ENCODE measurements around the gene IGF2.

Gene IGF2

GRCh38 chr11:2169626-2170570, 30.7 kb upstream of the IGF2 start:
- no peak for DNase-seq

DNA sequence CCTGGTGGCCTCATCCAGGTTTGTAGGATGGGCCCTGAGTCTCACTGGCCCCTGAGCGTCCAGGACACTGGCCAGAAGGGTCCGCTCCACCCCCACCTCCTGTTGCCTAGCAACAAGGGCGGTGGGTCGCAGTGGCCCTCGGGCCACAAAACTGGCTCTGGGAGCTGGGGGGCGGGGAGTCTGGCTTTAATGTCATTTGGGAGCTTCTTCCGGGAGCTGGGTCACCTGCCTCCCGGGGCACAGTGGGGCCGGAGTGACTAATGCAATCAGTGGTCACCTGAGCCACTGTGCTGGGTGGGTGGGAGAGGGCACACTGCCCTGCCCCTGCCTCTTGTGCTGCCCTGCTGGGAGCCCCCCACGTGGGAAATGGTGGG, 29.8 kb upstream of the IGF2 start:
- no peak for DNase-seq

DNA sequence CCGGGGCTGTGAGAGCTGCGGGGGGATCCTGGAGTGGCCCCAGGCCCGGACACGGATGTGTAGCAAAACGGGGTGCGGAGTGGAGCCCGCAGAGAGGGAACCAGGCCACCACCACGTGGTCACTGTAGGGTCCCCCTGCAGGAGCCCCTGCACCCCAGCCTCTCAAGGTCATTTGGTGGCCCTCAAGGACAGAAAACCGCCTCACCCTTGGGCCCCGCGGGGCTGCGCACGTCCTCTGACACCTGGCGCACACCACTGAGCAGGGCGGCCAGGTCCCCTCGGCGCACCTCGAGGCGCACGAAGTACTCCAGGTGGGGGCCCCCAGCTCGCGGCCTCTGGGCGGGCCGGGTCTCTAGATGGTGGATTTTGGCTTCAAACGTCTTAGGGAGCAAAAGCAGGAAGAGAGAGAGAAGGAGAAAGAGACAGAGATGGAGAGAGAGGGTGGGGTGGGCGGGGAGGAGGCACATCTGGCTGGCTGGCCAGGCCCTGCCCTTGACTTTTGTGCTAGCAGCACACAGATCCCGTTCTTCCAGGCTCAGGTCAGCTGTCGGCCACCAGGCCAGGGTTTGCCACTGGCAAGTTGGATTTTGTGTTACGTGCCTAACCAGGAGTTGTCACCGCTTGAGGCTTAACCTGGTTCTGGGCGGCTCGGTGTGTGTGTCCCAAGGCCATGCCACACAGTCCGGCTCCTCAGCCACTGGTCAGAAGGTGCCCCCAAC, 29.3 kb upstream of the IGF2 start:
- DNase-seq = no peak

GRCh38 chr11:2167141-2168045, 28.2 kb upstream of the IGF2 start:
- DNase-seq = no peak

GRCh38 chr11:2166091-2166851, 27.1 kb upstream of the IGF2 start:
- DNase-seq = no peak

DNA sequence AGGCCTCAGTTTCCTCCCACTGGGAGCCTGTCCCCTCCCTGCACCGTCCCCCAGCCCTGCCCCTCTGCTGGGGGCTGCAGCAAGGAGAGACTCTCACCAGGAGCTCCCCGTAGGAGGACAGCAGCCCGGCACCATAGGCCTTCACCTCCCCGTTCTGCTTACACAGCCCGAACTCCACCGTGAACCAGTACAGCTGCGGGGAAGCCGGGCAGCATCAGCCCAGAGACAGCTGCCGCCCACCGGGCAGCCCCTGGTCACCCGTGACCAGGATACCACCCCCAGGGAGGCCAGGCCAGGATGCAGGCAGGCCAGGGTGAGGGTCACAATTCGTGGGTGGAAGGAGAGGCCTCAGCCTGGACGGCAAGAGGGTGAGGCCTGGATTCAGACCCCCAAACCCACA, 26.4 kb upstream of the IGF2 start:
- DNase-seq = no peak

DNA sequence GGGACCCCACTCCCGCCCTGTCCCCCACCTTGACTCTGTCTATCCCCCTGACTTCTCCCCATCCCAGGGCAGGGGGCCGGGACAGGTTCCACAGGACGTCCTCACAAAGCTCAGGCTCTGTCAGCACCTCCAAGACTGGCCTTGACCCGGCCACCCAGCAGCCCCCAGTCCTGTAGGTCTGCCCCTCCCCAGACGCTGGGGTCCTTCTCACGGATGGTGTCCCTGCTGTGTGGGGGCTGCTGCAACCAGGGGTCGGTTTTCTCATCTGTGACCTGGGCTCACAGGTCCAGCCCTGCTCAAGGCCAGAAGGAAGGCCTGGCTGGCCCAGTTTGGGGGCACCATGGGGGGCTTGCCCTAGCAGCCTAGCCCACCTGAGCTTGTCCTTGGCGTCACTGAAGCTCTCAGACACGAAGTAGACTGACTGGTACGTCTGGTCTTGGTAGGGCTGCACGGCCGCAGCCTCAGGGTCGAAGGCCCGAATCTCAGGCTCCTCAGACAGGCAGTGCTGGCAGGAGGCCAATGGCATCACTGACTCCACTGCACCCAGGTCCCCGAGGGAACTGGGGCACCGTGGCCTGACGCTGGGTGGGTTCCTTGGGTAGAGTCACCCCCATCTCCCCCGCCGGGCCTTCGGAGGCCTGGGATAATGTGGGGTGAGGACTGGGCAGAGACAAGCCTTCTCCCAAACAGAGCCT, 25.8 kb upstream of the IGF2 start:
- no peak for DNase-seq

DNA sequence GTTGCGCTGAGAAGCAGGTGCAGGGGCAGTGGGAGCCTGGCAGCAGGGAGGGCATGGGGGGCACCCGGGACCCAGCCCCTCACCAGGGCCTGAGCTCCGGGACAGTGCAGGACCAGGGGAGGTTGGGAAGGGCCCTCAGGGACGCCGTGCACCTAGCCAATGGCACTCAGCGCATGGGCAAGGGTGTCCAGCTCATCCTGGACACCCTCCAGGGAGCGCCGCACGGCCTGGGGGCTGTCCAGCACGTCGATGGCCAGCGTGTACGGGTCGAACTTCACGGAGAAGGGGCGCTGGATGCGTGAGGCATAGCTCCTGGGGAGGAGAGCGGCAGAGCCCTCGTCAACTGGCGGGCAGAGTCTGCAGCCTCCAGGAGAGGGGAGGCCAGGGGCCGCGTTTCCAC, 24.9 kb upstream of the IGF2 start:
- DNase-seq = no peak

DNA sequence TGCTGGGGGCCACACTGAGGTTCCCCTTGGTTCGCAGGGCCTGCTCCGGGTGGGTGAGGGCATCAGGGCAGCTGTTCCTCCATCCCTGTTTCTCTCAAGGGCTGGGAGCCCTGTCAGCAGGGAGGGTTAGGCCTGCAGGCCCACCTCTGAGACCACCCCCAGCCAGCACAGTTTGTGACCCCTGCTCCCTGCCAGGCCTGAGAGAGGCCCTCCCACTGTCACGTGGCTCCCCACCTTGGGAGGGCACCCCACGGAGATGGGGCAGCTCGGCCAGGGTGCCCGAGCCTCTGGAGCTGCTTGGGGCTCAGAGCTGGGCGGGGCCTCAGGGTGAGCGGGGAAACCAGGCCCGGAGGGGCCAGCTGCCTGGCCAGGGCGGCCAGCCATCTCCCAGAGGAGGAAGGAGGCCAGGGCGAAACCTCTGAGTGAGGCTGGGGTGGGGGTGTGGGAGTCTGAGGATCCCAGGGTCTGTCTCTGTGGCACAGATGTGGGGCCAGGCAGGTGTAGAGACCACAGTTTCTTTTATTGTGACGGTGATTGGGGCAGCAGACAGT, 24.3 kb upstream of the IGF2 start:
- no peak for DNase-seq

GRCh38 chr11:2160736-2161259, 21.6 kb upstream of the IGF2 start, which contains the start of gene INS:
Gene INS, minus strand, starts transcription at chr11:2161209. Its CDS starts 238 bp downstream, at chr11:2160971.
- DNase-seq = no peak

- DNase-seq = no peak
These were observed 20.6 kb upstream of the IGF2 start for GRCh38 chr11:2159536-2160413.

DNA sequence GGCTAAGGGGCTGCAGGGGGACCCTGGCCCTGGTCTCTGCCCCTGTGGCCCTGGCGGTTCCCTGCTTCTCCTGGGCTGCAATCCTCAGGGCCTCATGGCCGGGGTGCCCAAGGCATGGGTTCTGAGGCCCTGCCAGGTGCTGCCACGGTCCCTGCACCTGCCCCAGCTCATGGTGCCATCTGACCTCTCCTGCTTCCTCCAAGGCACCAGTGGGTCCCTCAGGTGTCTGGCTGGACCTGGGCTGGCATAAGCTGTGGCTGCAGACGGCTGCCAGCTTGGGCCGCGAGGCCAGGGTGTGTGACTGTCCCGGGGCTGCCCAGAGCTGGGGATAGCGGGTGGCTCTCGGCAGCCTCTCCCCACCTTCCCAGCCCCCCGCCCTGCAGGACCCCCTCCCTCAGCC, 19.8 kb upstream of the IGF2 start:
- no peak for DNase-seq

DNA sequence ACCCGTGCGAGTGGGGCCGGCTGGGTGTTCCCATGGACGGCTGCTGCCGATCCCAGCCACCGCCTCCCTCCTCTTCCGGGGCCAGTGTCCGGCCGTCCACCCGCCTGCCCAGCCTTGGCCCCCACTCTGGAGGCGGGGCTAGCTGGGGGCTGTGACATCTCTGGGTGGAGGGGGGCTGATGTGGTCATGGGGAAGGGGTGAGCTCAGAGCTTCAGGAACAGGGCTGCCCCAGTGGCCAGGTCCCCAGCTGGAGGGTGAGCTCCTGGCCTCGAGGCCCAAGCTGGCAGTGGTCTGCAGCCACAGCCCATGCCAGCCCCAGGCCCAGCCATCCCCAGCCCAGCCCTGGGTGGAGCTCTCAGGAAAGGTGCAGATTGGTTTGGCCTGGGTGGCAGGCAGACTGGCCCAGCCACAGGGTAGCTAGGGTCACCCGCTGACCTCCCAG, 19.1 kb upstream of the IGF2 start:
- no peak for DNase-seq

- DNase-seq = no peak
These were observed 18.3 kb upstream of the IGF2 start for GRCh38 chr11:2157294-2158040.

DNA sequence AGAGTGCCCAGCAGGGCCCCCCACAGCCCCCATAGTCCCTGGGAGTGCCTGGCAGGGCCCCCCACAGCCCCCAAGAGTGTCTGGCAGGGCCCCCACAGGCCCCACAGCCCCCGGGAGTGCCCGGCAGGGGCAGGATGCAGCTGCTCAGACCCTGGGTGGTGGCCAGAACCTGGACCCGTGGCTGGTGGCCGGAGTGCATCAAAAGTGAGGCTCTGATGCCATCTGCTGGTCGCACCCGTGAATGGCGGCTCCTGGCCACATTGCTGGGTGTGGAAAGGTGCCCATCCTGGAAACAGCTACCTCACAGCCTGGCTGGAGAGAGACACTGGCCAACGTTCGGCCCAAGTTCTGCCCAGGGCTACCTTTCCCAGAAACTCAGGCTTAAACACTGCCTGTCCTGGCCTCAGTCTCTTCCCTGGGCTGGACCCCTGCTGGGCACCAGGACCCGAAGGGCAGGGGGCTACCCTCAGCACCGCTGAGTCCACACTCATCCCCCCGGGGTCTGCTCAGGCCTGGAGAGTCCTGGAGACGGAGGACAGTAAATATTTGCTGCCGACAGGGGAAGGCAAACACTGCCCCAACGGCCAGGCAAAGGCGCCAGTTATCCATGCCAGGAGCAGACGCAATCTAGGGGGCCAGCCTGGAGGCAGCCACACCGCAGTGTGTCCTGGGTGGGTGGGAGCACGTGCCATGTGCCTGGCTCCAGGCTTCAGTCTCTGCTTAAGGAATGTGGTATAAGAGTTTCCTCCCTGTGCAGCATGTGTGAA, 17.4 kb upstream of the IGF2 start:
- no peak for DNase-seq

GRCh38 chr11:2155511-2155910, 16.3 kb upstream of the IGF2 start:
- DNase-seq = no peak

DNA sequence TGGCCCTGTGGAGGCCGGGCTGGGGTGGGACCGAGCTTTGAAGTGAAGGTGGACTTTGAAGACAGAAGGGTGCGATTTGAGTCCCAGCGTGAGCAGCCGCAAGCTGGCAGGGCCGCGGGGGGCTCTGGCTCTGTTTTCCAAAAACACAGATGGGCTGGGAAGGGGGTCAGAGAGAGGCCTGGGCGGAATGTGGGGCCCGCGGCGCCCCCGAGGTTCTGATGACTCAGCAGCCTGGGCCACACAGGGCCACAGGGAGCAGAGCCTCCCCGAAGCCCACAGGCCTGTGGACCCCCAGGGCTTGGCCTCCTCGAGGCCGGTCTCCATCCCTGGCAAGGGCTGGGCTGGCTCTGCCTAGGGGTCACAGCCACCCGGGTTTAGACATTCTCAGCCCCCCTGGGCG, 15.7 kb upstream of the IGF2 start:
- DNase-seq = no peak

- DNase-seq = no peak
These were observed 15.0 kb upstream of the IGF2 start for GRCh38 chr11:2154195-2154585.
